ENCODE data around the gene PLLP.

- no peak for TF ChIP-seq POLR2A (IDR thresholded peaks at IDR 0.05)
- no peak for TF ChIP-seq CTCF (IDR thresholded peaks at IDR 0.05)
Observed at GRCh38 chr16:57283959-57284208, 588 bp downstream of the PLLP start.
